GM12878 (cell line): ENCODE measurements around the gene ITGB8. TPM values are rescaled to one million over a fixed set of nuclear protein-coding genes. Genes with fewer than 3 reads are reported as not detected.

Experiments used
- ATAC-seq: fragments of 200-7000 bp; cut with Tn5 transposase; 3 replicates; pipeline ENCODE4 v1.9.1; 2020; ENCODE audit warnings: mild to moderate bottlenecking, moderate library complexity
- BruUV-seq: library from RNA; stranded (reverse); fragments of 400-500 nt; replicated peaks from 2 replicates; lab custom pipeline; 2021; lab: Mats Ljungman, UMichigan
- CTCF ChIA-PET: fragments of 300-600 bp; sonication (Branson Sonifier 250); formaldehyde crosslinking; extraction: SDS; loops from one replicate; lab custom pipeline; 2021; ENCODE audit warnings: inconsistent platforms; lab: Yijun Ruan, JAX
- POLR2A ChIA-PET: fragments of 350-600 bp; formaldehyde crosslinking; extraction: SDS; loops from one replicate; lab custom pipeline; 2021; ENCODE audit warnings: inconsistent platforms; lab: Charles Lee
- RAD21 ChIA-PET: fragments of 300-600 bp; sonication (Branson Sonifier 250); formaldehyde crosslinking; loops from one replicate; lab custom pipeline; 2023; ENCODE audit warnings: antibody characterized with exemption; ENCODE audit not compliant: unreplicated experiment; lab: Charles Lee
- SMC1A ChIA-PET: fragments of 300-600 bp; sonication (Branson Sonifier 250); formaldehyde crosslinking; loops from one replicate; lab custom pipeline; 2023; ENCODE audit not compliant: unreplicated experiment, uncharacterized antibody; lab: Charles Lee
- DNase-seq: peaks from one replicate; pipeline ENCODE4 v3.0.0-alpha.2; 2011; ENCODE audit warnings: low read depth, low spot score
- FAIRE-seq: peaks from 3 replicates; lab custom pipeline; 2011; peaks lifted over from hg19 to GRCh38; lab: Jason Lieb, UNC
- H2AFZ ChIP-seq: 2 replicates; pipeline ENCODE4 v1.6.0; 2011; ENCODE audit warnings: low read depth, low read length, control low read depth; ENCODE audit not compliant: control insufficient read depth
- H3K27ac ChIP-seq: 2 replicates; pipeline ENCODE4 v1.5.1; 2011; ENCODE audit warnings: control low read depth; ENCODE audit not compliant: control insufficient read depth, insufficient read depth
- H3K27me3 ChIP-seq, 2 experiments: replicated peaks in 1 of 2; 2 replicates each; pipeline versions ENCODE4 v1.6.0 to v1.6.1; 2011; ENCODE audit warnings: low read length in 1 of 2; ENCODE audit not compliant: control insufficient read depth in 2 of 2, insufficient read depth in 2 of 2
- H3K36me3 ChIP-seq, 2 experiments: 2 replicates each; pipeline ENCODE4 v1.5.1; 2011; ENCODE audit warnings: low read length in 1 of 2; ENCODE audit not compliant: control insufficient read depth in 2 of 2, insufficient read depth in 2 of 2
- H3K4me1 ChIP-seq: 2 replicates; pipeline ENCODE4 v1.6.1; 2011; ENCODE audit warnings: mild to moderate bottlenecking, low read length, moderate library complexity, mixed read lengths; ENCODE audit not compliant: control insufficient read depth, insufficient read depth
- H3K4me2 ChIP-seq: 2 replicates; pipeline ENCODE4 v1.6.0; 2011; ENCODE audit warnings: control low read depth; ENCODE audit not compliant: control insufficient read depth, insufficient read depth
- H3K4me3 ChIP-seq: fragments of 200-600 bp; sonication (generic); 2 replicates; pipeline ENCODE4 v1.5.1; 2016
- H3K79me2 ChIP-seq: 2 replicates; pipeline ENCODE4 v1.6.0; 2011; ENCODE audit warnings: low read length; ENCODE audit not compliant: control insufficient read depth, insufficient read depth
- H3K9ac ChIP-seq: 2 replicates; pipeline ENCODE4 v1.8.0; 2011; ENCODE audit warnings: low read length, control low read depth, mixed read lengths; ENCODE audit not compliant: control insufficient read depth, insufficient read depth
- H3K9me3 ChIP-seq: replicated peaks from 3 replicates; pipeline ENCODE4 v1.5.1; 2011; ENCODE audit warnings: mild to moderate bottlenecking, low read length; ENCODE audit not compliant: control insufficient read depth, insufficient read depth
- H4K20me1 ChIP-seq: 2 replicates; pipeline ENCODE4 v1.6.0; 2011; ENCODE audit not compliant: control insufficient read depth, insufficient read depth
- BCL11A ChIP-seq: IDR thresholded peaks from 2 replicates; pipeline ENCODE4 v1.6.1; 2011; ENCODE audit warnings: low read depth, low read length
- CREM ChIP-seq: IDR thresholded peaks from 2 replicates; pipeline ENCODE4 v1.6.1; 2014; ENCODE audit warnings: antibody characterized with exemption, low read depth
- E2F4 ChIP-seq: IDR thresholded peaks from 2 replicates; pipeline ENCODE4 v1.6.1; 2012; ENCODE audit warnings: low read depth, low read length, improper control_type of control experiment
- EGR1 ChIP-seq, 2 experiments: IDR thresholded peaks; 1 replicate in 1 of 2; 2 replicates in 1 of 2; pipeline ENCODE4 v1.6.1; 2011 to 2012; ENCODE audit warnings: low read depth in 2 of 2, low read length in 2 of 2, borderline replicate concordance in 1 of 2, mild to moderate bottlenecking in 1 of 2, moderate library complexity in 1 of 2
- FOXK2 ChIP-seq: fragments of 450-650 bp; IDR thresholded peaks from 2 replicates; pipeline ENCODE4 v1.6.1; 2017; ENCODE audit warnings: mild to moderate bottlenecking, moderate library complexity
- HDAC2 ChIP-seq: fragments of 200-600 bp; sonication (generic); IDR thresholded peaks from 2 replicates; pipeline ENCODE4 v1.6.1; 2017
- IKZF2 ChIP-seq, 2 experiments: fragments of 450-650 bp; IDR thresholded peaks; 2 replicates each; pipeline ENCODE4 v1.6.1; 2017; ENCODE audit warnings: mild to moderate bottlenecking in 2 of 2, moderate library complexity in 2 of 2
- MXI1 ChIP-seq: fragments of 150-350 bp; IDR thresholded peaks from 2 replicates; pipeline ENCODE4 v1.6.1; 2011; ENCODE audit warnings: low read depth, mild to moderate bottlenecking, inconsistent platforms, low read length, improper control_type of control experiment
- MYB ChIP-seq: fragments of 150-350 bp; IDR thresholded peaks from 2 replicates; pipeline ENCODE4 v1.6.1; 2014; ENCODE audit warnings: mild to moderate bottlenecking, low read depth, low read length, borderline replicate concordance
- RFX5 ChIP-seq: IDR thresholded peaks from 2 replicates; pipeline ENCODE4 v1.6.1; 2011; ENCODE audit warnings: low read depth, low read length, improper control_type of control experiment
- SUZ12 ChIP-seq: fragments of 200-600 bp; sonication (generic); IDR thresholded peaks from one replicate; pipeline ENCODE4 v1.6.1; 2018; ENCODE audit warnings: antibody characterized with exemption, mild to moderate bottlenecking; ENCODE audit not compliant: unreplicated experiment
- TCF3 ChIP-seq: IDR thresholded peaks from 2 replicates; pipeline ENCODE4 v1.6.1; 2012; ENCODE audit warnings: low read depth, mild to moderate bottlenecking, low read length, borderline replicate concordance; ENCODE audit not compliant: insufficient read depth
- WRNIP1 ChIP-seq: IDR thresholded peaks from 2 replicates; pipeline ENCODE4 v1.6.1; 2011; ENCODE audit warnings: low read depth, low read length, improper control_type of control experiment, borderline replicate concordance
- WGBS: methylation state at CpG from one replicate; pipeline ENCODE4 v1.1.6; 2016; ENCODE audit warnings: low lambda C conversion rate; ENCODE audit not compliant: insufficient replicate concordance, insufficient coverage; ENCODE audit errors: missing lambda C conversion rate; 5-methylcytosine and 5-hydroxymethylcytosine counted together
- in situ Hi-C: fragments of 300-500 bp; cut with MboI; formaldehyde crosslinking; loops from 9 replicates; pipeline ENCODE4 v1.14.3; 2018; ENCODE audit warnings: mixed read lengths
- intact Hi-C: fragments of 100-400 bp; cut with micrococcal nuclease; formaldehyde crosslinking; loops from one replicate; pipeline ENCODE4 v1.14.2; 2022; ENCODE audit not compliant: unreplicated experiment
- polyA plus RNA-seq, 11 experiments: library from polyadenylated mRNA; depleted of rRNA in 4 of 11; unstranded in 6 of 11; stranded (reverse) in 5 of 11; fragments of >200 nt; fragmentation: Nextera tagmentation in 4 of 11; fragmentation: Illumina TruSeq in 1 of 11; extraction: Ambion mirVana in 4 of 11; extraction: Trizol in 1 of 11; gene quantifications; 1 replicate in 1 of 11; 2 replicates in 10 of 11; pipeline versions ENCODE4 v1.2.1 to v1.2.3, GENCODE V29; 2011 to 2016; ENCODE audit warnings: inconsistent platforms in 2 of 11, missing spikeins in 2 of 11, low read depth in 1 of 11
- total RNA-seq, 4 experiments: library from RNA; depleted of rRNA in 3 of 4; stranded (reverse); fragments of >200 nt in 3 of 4; fragmentation: Illumina TruSeq in 1 of 4; extraction: Trizol in 1 of 4; gene quantifications; 2 replicates each; pipeline versions ENCODE4 v1.2.1 to v1.2.3, GENCODE V29; 2013 to 2021

ITGB8 gene
- total and polyA plus RNA-seq, 10 of the 15 experiments (the other 5 are each of a cell fraction or from before 2014, with no cell fraction given) = 0.37 to 26.2 (median 1.5) TPM

DNA sequence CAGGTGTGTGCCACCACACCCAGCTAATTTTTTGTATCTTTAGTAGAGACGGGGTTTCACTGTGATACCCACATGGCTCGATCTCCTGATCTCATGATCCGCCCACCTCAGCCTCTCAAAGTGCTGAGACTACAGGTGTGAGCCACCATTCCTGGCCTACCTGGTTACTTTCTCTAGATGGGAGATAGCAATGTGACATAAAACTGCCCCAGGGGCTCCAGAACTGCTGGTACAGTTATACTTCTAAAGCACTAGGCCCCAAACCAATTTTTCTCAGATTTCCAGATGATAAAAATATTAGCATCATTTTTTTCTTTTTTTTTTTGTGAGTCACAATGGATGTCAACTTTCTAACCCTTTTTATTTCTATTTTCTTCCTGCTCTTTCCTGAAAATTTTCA is 27.4 kb downstream of the ITGB8 start (continued):
- TF ChIP-seq BCL11A = no peak

GRCh38 chr7:20358762-20359282 is 28.1 kb downstream of the ITGB8 start:
- intact Hi-C loops = no loop called here

More at GRCh38 chr7:20358762-20359282, 28.1 kb downstream of the ITGB8 start:
- no peaks in the 10 kb centered on the region for H3K4me1 ChIP-seq
- SMC1A ChIA-PET = interaction anchor here (0.7 to 1.1 kb wide), 3 partner anchors 22 to 605 kb away, joined by 3 to 4 read pairs (median 3); no protein-coding TSS in a partner anchor
- POLR2A ChIA-PET = interaction anchor here (1.2 kb wide), 1 partner anchor 47 kb away, joined by 3 read pairs; no protein-coding TSS in a partner anchor
- H4K20me1 ChIP-seq = no peaks in the 10 kb centered on the region
- no peaks in the 10 kb centered on the region for H3K9me3 ChIP-seq
- H3K27me3 ChIP-seq = no peaks in the 10 kb centered on the region
- DNase-seq = no peak
- RAD21 ChIA-PET = no interaction called here
- H3K27ac ChIP-seq = no peak overlapping the region
- H3K9ac ChIP-seq = no peak overlapping the region
- 60% methylated on average over 3 of the region's 3 CpGs for WGBS
- no peak for TF ChIP-seq HDAC2
- TF ChIP-seq FOXK2 = no peak
- no peak for TF ChIP-seq MYB
- TF ChIP-seq WRNIP1 = no peak
- TF ChIP-seq SUZ12 = no peak
- no peak for TF ChIP-seq CREM
- TF ChIP-seq MXI1 = no peak
- TF ChIP-seq RFX5 = no peak
- TF ChIP-seq TCF3 = no peak
- TF ChIP-seq E2F4 = no peak
- no peak for TF ChIP-seq IKZF2 (IDR thresholded peaks at IDR 0.05)
- no peak for TF ChIP-seq EGR1 (IDR thresholded peaks at IDR 0.05; ENCODE audit: borderline replicate concordance in 1 of 2, low read depth in 2 of 2, low read length in 2 of 2)
- TF ChIP-seq, all 136 proteins: peak for 0
- in situ Hi-C loops = no loop called here
- CTCF ChIA-PET = interaction anchor here (0.9 kb wide), 1 partner anchor 14 kb away, joined by 4 read pairs; no protein-coding TSS in a partner anchor
- H3K79me2 ChIP-seq = no peaks in the 10 kb centered on the region
- no peak overlapping the region for H3K4me2 ChIP-seq
- H2AFZ ChIP-seq = no peak overlapping the region
- ATAC-seq (no peak), FAIRE-seq (no peak)
- H3K4me3 ChIP-seq = no peak overlapping the region
- BruUV-seq = no TSS peak
- peaks cover 0 to 1% of the 10 kb centered on the region in 2 experiments; a peak in 1 of 4 replicates for H3K36me3 ChIP-seq
